A549 (cell line): Measurements from ENCODE around the gene FYB1. TPM values are rescaled to one million over a fixed set of nuclear protein-coding genes. Genes with fewer than 3 reads are reported as not detected.
"Not testable (repeated sequence)": the region's sequence is repeated elsewhere in the genome, so short reads cannot be mapped to it uniquely, and the experiment has no call there.

Source experiments
- ATAC-seq, 2 experiments: fragments of 200-7000 bp in 1 of 2; fragments of >200 bp in 1 of 2; cut with Nextera tagmentation in 1 of 2; cut with Tn5 transposase in 1 of 2; 3 replicates each; pipeline versions ENCODE4 v1.8.0 to v1.9.1; 2018 to 2020; ENCODE audit warnings: mild to moderate bottlenecking in 1 of 2, moderate library complexity in 1 of 2
- CTCF ChIA-PET: fragments of 300-600 bp; sonication (Branson Sonifier 250); formaldehyde crosslinking; extraction: SDS; loops from one replicate; lab custom pipeline; 2021; ENCODE audit warnings: antibody characterized with exemption, inconsistent platforms; lab: Yijun Ruan, JAX
- POLR2A ChIA-PET: fragments of 350-600 bp; formaldehyde crosslinking; extraction: SDS; loops from one replicate; lab custom pipeline; 2021; ENCODE audit warnings: antibody characterized with exemption, inconsistent platforms; lab: Yijun Ruan, JAX
- DNase-seq, 2 experiments: peaks; one replicate each; pipeline versions ENCODE4 v3.0.0 to v3.0.0-alpha.2; 2011 to 2016; ENCODE audit warnings: low read depth in 1 of 2, low spot score in 1 of 2
- FAIRE-seq: peaks from 2 replicates; lab custom pipeline; 2011; peaks lifted over from hg19 to GRCh38; lab: Jason Lieb, UNC
- H3K27ac ChIP-seq, 2 experiments: fragments of >200 bp; sonication (Bioruptor Twin); formaldehyde crosslinking; 3 replicates each; pipeline ENCODE4 v1.5.1; 2016 to 2017
- H3K4me1 ChIP-seq: fragments of >200 bp; sonication (Bioruptor Twin); formaldehyde crosslinking; 3 replicates; pipeline ENCODE4 v1.6.1; 2016
- H3K4me2 ChIP-seq: fragments of >200 bp; sonication (Bioruptor Twin); formaldehyde crosslinking; 3 replicates; pipeline ENCODE4 v1.6.1; 2016
- H3K4me3 ChIP-seq: fragments of >200 bp; sonication (Bioruptor Twin); formaldehyde crosslinking; 3 replicates; pipeline ENCODE4 v1.5.1; 2016
- H3K9me3 ChIP-seq: fragments of >200 bp; sonication (Bioruptor Twin); formaldehyde crosslinking; 3 replicates; pipeline ENCODE4 v1.6.1; 2016
- BHLHE40 ChIP-seq: IDR thresholded peaks from 2 replicates; pipeline ENCODE4 v1.6.1; 2012; ENCODE audit warnings: low read depth, low read length, inconsistent platforms
- EHF ChIP-seq: fragments of 250-450 bp; sonication (Bioruptor Pico); IDR thresholded peaks from 2 replicates; pipeline ENCODE4 v1.5.0; 2020; ENCODE audit warnings: mild to moderate bottlenecking
- EHMT2 ChIP-seq: fragments of 200-600 bp; sonication (generic); IDR thresholded peaks from 2 replicates; pipeline ENCODE4 v1.6.1; 2016; ENCODE audit warnings: antibody characterized with exemption, low read depth, mild to moderate bottlenecking, moderate library complexity
- FOXS1 ChIP-seq: fragments of 250-450 bp; sonication (Bioruptor Pico); IDR thresholded peaks from 2 replicates; pipeline ENCODE4 v1.5.0; 2020; ENCODE audit warnings: mild to moderate bottlenecking, moderate library complexity
- HOXB13 ChIP-seq: fragments of 250-450 bp; sonication (Bioruptor Pico); IDR thresholded peaks from 2 replicates; pipeline ENCODE4 v1.5.0; 2020; ENCODE audit warnings: low read depth, mild to moderate bottlenecking, moderate library complexity
- JUN ChIP-seq, 2 experiments: fragments of >200 bp; sonication (Bioruptor Twin); formaldehyde crosslinking; IDR thresholded peaks; 2 replicates in 1 of 2; 3 replicates in 1 of 2; pipeline ENCODE4 v1.6.1; 2016 to 2017
- JUNB ChIP-seq: fragments of >200 bp; sonication (Bioruptor Twin); formaldehyde crosslinking; IDR thresholded peaks from 2 replicates; pipeline ENCODE4 v1.6.1; 2016
- MAZ ChIP-seq: fragments of 150-350 bp; IDR thresholded peaks from 2 replicates; pipeline ENCODE4 v1.6.1; 2014; ENCODE audit warnings: antibody characterized with exemption, low read depth, low read length, borderline replicate concordance
- NR3C1 ChIP-seq: fragments of >200 bp; sonication (Bioruptor Twin); formaldehyde crosslinking; IDR thresholded peaks from 3 replicates; pipeline ENCODE4 v1.6.1; 2017
- RARB ChIP-seq: fragments of 250-450 bp; sonication (Bioruptor Pico); IDR thresholded peaks from 2 replicates; pipeline ENCODE4 v1.8.0; 2021; ENCODE audit warnings: mild to moderate bottlenecking, moderate library complexity
- RNF2 ChIP-seq: fragments of 200-600 bp; sonication (generic); IDR thresholded peaks from 2 replicates; pipeline ENCODE4 v1.6.1; 2016; ENCODE audit warnings: low read depth, mild to moderate bottlenecking, antibody characterized with exemption, moderate library complexity, borderline replicate concordance
- TP53 ChIP-seq: fragments of 250-450 bp; sonication (Bioruptor Pico); IDR thresholded peaks from 2 replicates; pipeline ENCODE4 v1.5.0; 2021; ENCODE audit warnings: mild to moderate bottlenecking, moderate library complexity
- ZNF302 ChIP-seq: fragments of 250-450 bp; sonication (Bioruptor Pico); IDR thresholded peaks from 2 replicates; pipeline ENCODE4 v1.9.0; 2021; ENCODE audit warnings: inconsistent platforms, mild to moderate bottlenecking, moderate library complexity
- WGBS: methylation state at CpG from one replicate; pipeline ENCODE4 v1.1.6; 2017; ENCODE audit errors: missing lambda C conversion rate; 5-methylcytosine and 5-hydroxymethylcytosine counted together
- polyA plus RNA-seq, 4 experiments: library from polyadenylated mRNA; depleted of rRNA in 3 of 4; stranded (reverse); fragments of >200 nt; fragmentation: RNase III in 1 of 4; extraction: RNeasy Plus Mini Kit Qiagen cat#74134 plus additional on column Dnase treatment in 1 of 4; gene quantifications; 2 replicates in 3 of 4; 3 replicates in 1 of 4; pipeline ENCODE4 v1.2.3, GENCODE V29; 2011 to 2017
- TF ChIP-seq, protein P1 (sequence below): fragments of 250-450 bp; sonication (Bioruptor Pico); IDR thresholded peaks from 2 replicates; pipeline ENCODE4 v1.5.0; 2021; ENCODE audit warnings: mild to moderate bottlenecking, moderate library complexity, borderline replicate concordance
- TF ChIP-seq, protein P2 (sequence below): fragments of >200 bp; sonication (Bioruptor Twin); formaldehyde crosslinking; IDR thresholded peaks from 2 replicates; pipeline ENCODE4 v1.6.1; 2016
- TF ChIP-seq, protein P3 (sequence below): fragments of 250-450 bp; sonication (Bioruptor Pico); IDR thresholded peaks from 2 replicates; pipeline ENCODE4 v1.5.0; 2020; ENCODE audit warnings: low read depth, mild to moderate bottlenecking, moderate library complexity
- TF ChIP-seq, protein P4 (sequence below): IDR thresholded peaks from 2 replicates; pipeline ENCODE4 v1.6.1; 2012; ENCODE audit warnings: low read depth, borderline replicate concordance

The FYB1 gene
- polyA plus RNA-seq, 2 of the 4 experiments (the other 2 are of a cell fraction), result 7.4 to 34.6 TPM

DNA sequence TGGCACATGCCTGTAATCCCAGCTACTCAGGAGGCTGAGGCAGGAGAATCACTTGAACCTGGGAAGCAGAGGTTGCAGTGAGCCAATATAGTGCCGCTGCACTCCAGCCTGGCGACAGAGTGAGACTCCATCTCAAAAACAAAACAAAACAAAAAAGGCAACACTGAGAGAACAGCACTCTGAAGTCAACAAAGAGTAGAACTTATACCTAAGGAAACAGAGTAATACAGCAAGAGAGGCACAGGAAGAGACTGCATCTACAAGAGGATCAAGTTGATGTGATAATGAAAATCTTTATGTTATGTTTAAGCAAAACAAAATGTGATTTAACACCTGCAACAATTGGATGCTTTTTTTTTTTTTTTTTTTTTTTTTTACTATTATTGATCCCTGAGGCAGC is 33.1 kb downstream of the FYB1 start (continued):
- TF ChIP-seq RNF2, result no peak
- TF ChIP-seq, all 56 proteins: peak for 0

DNA sequence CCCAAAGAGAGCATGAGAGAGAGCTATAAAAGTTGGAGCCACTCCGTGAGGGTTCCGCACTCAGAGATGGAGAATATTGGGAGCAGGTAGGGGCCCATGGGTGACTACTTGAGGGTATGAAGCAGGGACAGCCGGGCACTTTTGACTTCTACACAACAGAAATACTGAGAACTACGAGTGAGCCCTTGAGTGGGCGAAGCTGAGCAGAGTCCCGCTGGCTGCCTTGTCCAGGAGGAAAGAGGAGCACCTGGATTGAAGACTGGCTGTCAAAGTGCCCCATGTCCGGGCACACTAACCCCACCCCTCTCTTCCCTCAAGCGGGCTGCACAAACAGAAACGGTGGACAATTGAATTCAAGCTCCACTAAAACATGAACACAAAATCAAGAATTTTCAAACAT is 33.6 kb downstream of the FYB1 start:
- POLR2A ChIA-PET, result interaction anchor here (1.2 kb wide), 1 partner anchor 11 kb away, joined by 3 read pairs; no protein-coding TSS in a partner anchor
- Histone ChIP-seq H3K27ac (no peak overlapping the region), H3K9me3 (no peaks in the 10 kb centered on the region), H3K4me2 (no peak overlapping the region), H3K4me3 (no peak overlapping the region), H3K4me1 (peaks cover 12% of the 10 kb centered on the region)
- no peak for DNase-seq
- no peak for ATAC-seq
- CTCF ChIA-PET, result interaction anchor here (0.9 to 1.3 kb wide), 3 partner anchors 15 to 32 kb away, joined by 3 to 4 read pairs (median 3); no protein-coding TSS in a partner anchor
- WGBS, result 91% methylated on average over 9 of the region's 9 CpGs
- FAIRE-seq, result no peak
- TF ChIP-seq HOXB13 (CRISPR knock-in tag) (no peak), JUN (IDR thresholded peaks at IDR 0.05) (no peak), BHLHE40 (no peak), ZNF302 (CRISPR knock-in tag) (no peak), FOXS1 (CRISPR knock-in tag) (no peak), JUNB (no peak)
- TF ChIP-seq, protein P1, sequence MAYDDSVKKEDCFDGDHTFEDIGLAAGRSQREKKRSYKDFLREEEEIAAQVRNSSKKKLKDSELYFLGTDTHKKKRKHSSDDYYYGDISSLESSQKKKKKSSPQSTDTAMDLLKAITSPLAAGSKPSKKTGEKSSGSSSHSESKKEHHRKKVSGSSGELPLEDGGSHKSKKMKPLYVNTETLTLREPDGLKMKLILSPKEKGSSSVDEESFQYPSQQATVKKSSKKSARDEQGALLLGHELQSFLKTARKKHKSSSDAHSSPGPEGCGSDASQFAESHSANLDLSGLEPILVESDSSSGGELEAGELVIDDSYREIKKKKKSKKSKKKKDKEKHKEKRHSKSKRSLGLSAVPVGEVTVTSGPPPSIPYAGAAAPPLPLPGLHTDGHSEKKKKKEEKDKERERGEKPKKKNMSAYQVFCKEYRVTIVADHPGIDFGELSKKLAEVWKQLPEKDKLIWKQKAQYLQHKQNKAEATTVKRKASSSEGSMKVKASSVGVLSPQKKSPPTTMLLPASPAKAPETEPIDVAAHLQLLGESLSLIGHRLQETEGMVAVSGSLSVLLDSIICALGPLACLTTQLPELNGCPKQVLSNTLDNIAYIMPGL (CRISPR knock-in tag), result no peak
- TF ChIP-seq, protein P2, sequence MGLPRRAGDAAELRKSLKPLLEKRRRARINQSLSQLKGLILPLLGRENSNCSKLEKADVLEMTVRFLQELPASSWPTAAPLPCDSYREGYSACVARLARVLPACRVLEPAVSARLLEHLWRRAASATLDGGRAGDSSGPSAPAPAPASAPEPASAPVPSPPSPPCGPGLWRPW, result no peak

DNA sequence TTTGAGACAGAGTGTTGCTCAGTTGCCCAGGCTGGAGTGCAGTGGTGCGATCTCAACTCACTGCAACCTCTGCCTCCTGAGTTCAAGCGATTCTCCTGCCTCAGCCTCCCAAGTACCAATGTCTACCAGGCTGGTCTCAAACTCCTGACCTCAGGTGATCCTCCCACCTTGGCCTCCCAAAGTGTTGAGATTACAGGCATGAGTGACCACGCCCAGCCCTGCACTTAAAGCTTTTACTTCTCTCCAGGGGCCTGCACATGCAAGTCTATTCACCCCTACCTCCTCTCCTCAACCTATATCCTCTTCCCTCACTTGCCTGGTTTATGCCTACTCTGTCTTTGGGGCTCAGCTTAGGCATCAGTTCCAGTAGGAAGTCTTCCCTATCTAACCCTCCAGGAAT is 39.8 kb downstream of the FYB1 start:
- FAIRE-seq, POLR2A ChIA-PET, DNase-seq, H3K4me2 ChIP-seq, H3K9me3 ChIP-seq, H3K4me3 ChIP-seq, ATAC-seq, H3K27ac ChIP-seq: not testable (repeated sequence)
- CTCF ChIA-PET, result interaction anchor here (1.2 kb wide), 1 partner anchor 28 kb away, joined by 3 read pairs; no protein-coding TSS in a partner anchor
- H3K4me1 ChIP-seq, result peaks cover 10% of the 10 kb centered on the region
- 59% methylated on average over 3 of the region's 3 CpGs for WGBS

DNA sequence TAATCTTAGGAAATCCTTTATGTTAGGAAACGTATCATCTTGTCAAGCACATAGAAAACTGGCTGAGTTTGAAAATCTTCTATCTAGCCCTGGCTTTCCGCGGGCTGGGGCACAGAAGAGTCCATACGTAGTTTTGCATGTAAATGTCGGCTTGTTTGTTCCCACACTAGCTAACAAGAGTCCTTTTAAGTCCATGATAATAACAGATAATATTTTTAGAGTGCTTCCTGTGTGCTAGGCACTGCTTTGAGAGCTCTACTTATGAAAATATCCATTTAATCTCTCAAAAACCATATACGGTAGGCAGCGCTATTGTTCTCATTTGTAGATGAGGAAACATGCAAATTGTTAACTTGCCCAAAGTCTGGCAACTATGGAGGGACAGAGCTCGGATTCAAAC is 40.5 kb downstream of the FYB1 start:
- H3K4me1 ChIP-seq, result peaks cover 10% of the 10 kb centered on the region
- no peak for FAIRE-seq
- TF ChIP-seq EHF (CRISPR knock-in tag) (no peak), RARB (CRISPR knock-in tag) (no peak), NR3C1 (no peak), TP53 (CRISPR knock-in tag) (no peak), MAZ (no peak), JUN (IDR thresholded peaks at IDR 0.05) (no peak), EHMT2 (no peak), ZNF302 (CRISPR knock-in tag) (no peak)
- TF ChIP-seq, protein P3, sequence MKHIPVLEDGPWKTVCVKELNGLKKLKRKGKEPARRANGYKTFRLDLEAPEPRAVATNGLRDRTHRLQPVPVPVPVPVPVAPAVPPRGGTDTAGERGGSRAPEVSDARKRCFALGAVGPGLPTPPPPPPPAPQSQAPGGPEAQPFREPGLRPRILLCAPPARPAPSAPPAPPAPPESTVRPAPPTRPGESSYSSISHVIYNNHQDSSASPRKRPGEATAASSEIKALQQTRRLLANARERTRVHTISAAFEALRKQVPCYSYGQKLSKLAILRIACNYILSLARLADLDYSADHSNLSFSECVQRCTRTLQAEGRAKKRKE (CRISPR knock-in tag), result no peak
- TF ChIP-seq, protein P1 (CRISPR knock-in tag), result no peak
- TF ChIP-seq, protein P4, sequence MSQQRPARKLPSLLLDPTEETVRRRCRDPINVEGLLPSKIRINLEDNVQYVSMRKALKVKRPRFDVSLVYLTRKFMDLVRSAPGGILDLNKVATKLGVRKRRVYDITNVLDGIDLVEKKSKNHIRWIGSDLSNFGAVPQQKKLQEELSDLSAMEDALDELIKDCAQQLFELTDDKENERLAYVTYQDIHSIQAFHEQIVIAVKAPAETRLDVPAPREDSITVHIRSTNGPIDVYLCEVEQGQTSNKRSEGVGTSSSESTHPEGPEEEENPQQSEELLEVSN, result no peak
- ChIA-PET POLR2A (no interaction called here), CTCF (interaction anchor here (0.6 to 1.2 kb wide), 2 partner anchors 27 to 314 kb away, joined by 3 read pairs; no protein-coding TSS in a partner anchor)
- 93% methylated on average over 8 of the region's 8 CpGs for WGBS
- no peak overlapping the region for H3K4me2 ChIP-seq
- H3K9me3 ChIP-seq, result no peaks in the 10 kb centered on the region
- 0 out of 6 replicates have a peak overlapping the region, but pooled peaks of 1 of the 2 experiments have one; percentile 3 for H3K27ac ChIP-seq
- no peak for ATAC-seq
- DNase-seq, result no peak
- no peak overlapping the region for H3K4me3 ChIP-seq
